H9 (cell line): ENCODE data around the gene SOHLH1. TPM values are rescaled to one million over a fixed set of nuclear protein-coding genes. Genes with fewer than 3 reads are reported as not detected.

ENCODE experiments used
- DNase-seq: peaks from one replicate; pipeline ENCODE4 v3.0.0-alpha.2; 2017
- H2AFZ ChIP-seq: one replicate; pipeline ENCODE4 v1.6.1; 2013; ENCODE audit warnings: mild to moderate bottlenecking, low read length, control low read depth, moderate library complexity
- H2AK5ac ChIP-seq: 2 replicates; pipeline ENCODE4 v1.6.1; 2013; ENCODE audit warnings: low read length, control low read depth, mixed read lengths; ENCODE audit not compliant: insufficient read length
- H2BK120ac ChIP-seq: one replicate; pipeline ENCODE4 v1.6.1; 2013; ENCODE audit warnings: low read depth, mild to moderate bottlenecking, low read length, control low read depth, inconsistent platforms; ENCODE audit not compliant: poor library complexity, severe bottlenecking
- H2BK12ac ChIP-seq: 2 replicates; pipeline ENCODE4 v1.6.1; 2013; ENCODE audit warnings: low read length, control low read depth, mixed read lengths, low read depth; ENCODE audit not compliant: insufficient read length
- H2BK15ac ChIP-seq: 2 replicates; pipeline ENCODE4 v1.6.1; 2013; ENCODE audit warnings: low read depth, low read length, control low read depth
- H2BK20ac ChIP-seq: one replicate; pipeline ENCODE4 v1.6.1; 2013; ENCODE audit warnings: low read depth, mild to moderate bottlenecking, low read length, control low read depth, inconsistent platforms; ENCODE audit not compliant: poor library complexity, severe bottlenecking
- H2BK5ac ChIP-seq: 2 replicates; pipeline ENCODE4 v1.6.1; 2013; ENCODE audit warnings: low read length, control low read depth, mixed read lengths; ENCODE audit not compliant: insufficient read length
- H3K14ac ChIP-seq: 2 replicates; pipeline ENCODE4 v1.6.1; 2013; ENCODE audit warnings: low read length, control low read depth; ENCODE audit not compliant: insufficient read depth
- H3K18ac ChIP-seq: 2 replicates; pipeline ENCODE4 v1.6.1; 2013; ENCODE audit warnings: low read depth, mild to moderate bottlenecking, mixed read lengths, low read length, control low read depth; ENCODE audit not compliant: insufficient read length
- H3K23ac ChIP-seq: 2 replicates; pipeline ENCODE4 v1.6.1; 2013; ENCODE audit warnings: low read length, control low read depth, mixed read lengths, low read depth; ENCODE audit not compliant: insufficient read length
- H3K23me2 ChIP-seq: 2 replicates; pipeline ENCODE4 v1.6.1; 2013; ENCODE audit warnings: low read depth, mild to moderate bottlenecking, mixed read lengths, low read length, control low read depth; ENCODE audit not compliant: insufficient read length, poor library complexity, severe bottlenecking
- H3K27ac ChIP-seq: 2 replicates; pipeline ENCODE4 v1.5.1; 2013; ENCODE audit warnings: low read length, control low read depth, mixed read lengths, low read depth; ENCODE audit not compliant: insufficient read length
- H3K27me3 ChIP-seq: 2 replicates; pipeline ENCODE4 v1.6.1; 2013; ENCODE audit warnings: low read length, control low read depth, inconsistent platforms; ENCODE audit not compliant: insufficient read depth
- H3K4ac ChIP-seq: 2 replicates; pipeline ENCODE4 v1.6.1; 2013; ENCODE audit warnings: low read depth, mild to moderate bottlenecking, control low read depth, inconsistent platforms, low read length, moderate library complexity
- H3K4me1 ChIP-seq: 2 replicates; pipeline ENCODE4 v1.6.1; 2013; ENCODE audit warnings: low read length, control low read depth, inconsistent platforms; ENCODE audit not compliant: insufficient read depth
- H3K4me2 ChIP-seq: 2 replicates; pipeline ENCODE4 v1.6.1; 2013; ENCODE audit warnings: low read length, control low read depth, mixed read lengths; ENCODE audit not compliant: insufficient read length, insufficient read depth
- H3K56ac ChIP-seq: 2 replicates; pipeline ENCODE4 v1.6.1; 2013; ENCODE audit warnings: low read depth, mild to moderate bottlenecking, mixed read lengths, low read length, control low read depth; ENCODE audit not compliant: insufficient read length
- H3K79me1 ChIP-seq: 2 replicates; pipeline ENCODE4 v1.6.1; 2013; ENCODE audit warnings: low read depth, mild to moderate bottlenecking, moderate library complexity, low read length, control low read depth, inconsistent platforms; ENCODE audit not compliant: insufficient read depth, poor library complexity, severe bottlenecking
- H3K79me2 ChIP-seq: 2 replicates; pipeline ENCODE4 v1.6.1; 2013; ENCODE audit warnings: low read length, control low read depth, inconsistent platforms; ENCODE audit not compliant: insufficient read depth
- H3K9ac ChIP-seq: 2 replicates; pipeline ENCODE4 v1.6.1; 2013; ENCODE audit warnings: low read length, control low read depth, mixed read lengths; ENCODE audit not compliant: insufficient read length; ENCODE audit errors: extremely low read depth
- H3K9me3 ChIP-seq: one replicate; pipeline ENCODE4 v1.6.1; 2013; ENCODE audit warnings: low read depth, low read length, inconsistent platforms; ENCODE audit not compliant: control insufficient read depth
- H3T11ph ChIP-seq: one replicate; pipeline ENCODE4 v1.6.1; 2013; ENCODE audit warnings: mild to moderate bottlenecking, low read length, control low read depth, inconsistent platforms
- H4K20me1 ChIP-seq: one replicate; pipeline ENCODE4 v1.6.1; 2013; ENCODE audit not compliant: control insufficient read depth, insufficient read length, insufficient read depth
- H4K5ac ChIP-seq: 2 replicates; pipeline ENCODE4 v1.6.1; 2013; ENCODE audit warnings: low read depth, mild to moderate bottlenecking, mixed read lengths, low read length, control low read depth; ENCODE audit not compliant: insufficient read length
- H4K8ac ChIP-seq: replicated peaks from 2 replicates; pipeline ENCODE4 v1.6.1; 2013; ENCODE audit warnings: low read length, control low read depth, mixed read lengths, low read depth; ENCODE audit not compliant: insufficient read length
- H4K91ac ChIP-seq: 2 replicates; pipeline ENCODE4 v1.6.1; 2013; ENCODE audit warnings: low read depth, mild to moderate bottlenecking, moderate library complexity, mixed read lengths, low read length, control low read depth; ENCODE audit not compliant: insufficient read length
- H3K27ac Mint-ChIP-seq, 3 experiments: 2 replicates in 2 of 3; 3 replicates in 1 of 3; pipeline ENCODE4 v1.8.0; 2020 to 2021; ENCODE audit warnings: mixed read lengths in 3 of 3, mild to moderate bottlenecking in 1 of 3, moderate library complexity in 1 of 3
- H3K27me3 Mint-ChIP-seq: 2 replicates; pipeline ENCODE4 v1.8.0; 2021; ENCODE audit warnings: low read depth, mild to moderate bottlenecking, moderate library complexity, mixed read lengths
- H3K36me3 Mint-ChIP-seq, 3 experiments: 2 replicates in 2 of 3; 3 replicates in 1 of 3; pipeline ENCODE4 v1.8.0; 2020 to 2021; ENCODE audit warnings: low read depth in 3 of 3, mixed read lengths in 3 of 3; ENCODE audit not compliant: insufficient read depth in 1 of 3
- H3K4me1 Mint-ChIP-seq, 2 experiments: 2 replicates each; pipeline ENCODE4 v1.8.0; 2020; ENCODE audit warnings: mixed read lengths in 2 of 2
- H3K4me3 Mint-ChIP-seq, 2 experiments: 2 replicates in 1 of 2; 3 replicates in 1 of 2; pipeline ENCODE4 v1.8.0; 2020 to 2021; ENCODE audit warnings: mild to moderate bottlenecking in 2 of 2, mixed read lengths in 2 of 2, moderate library complexity in 1 of 2
- H3K9me3 Mint-ChIP-seq, 2 experiments: 2 replicates in 1 of 2; 3 replicates in 1 of 2; pipeline ENCODE4 v1.8.0; 2020; ENCODE audit warnings: mild to moderate bottlenecking in 2 of 2, mixed read lengths in 2 of 2, moderate library complexity in 1 of 2
- WGBS: extraction: QIAGEN DNeasy Blood & Tissue Kit; methylation state at CpG from one replicate; pipeline ENCODE4 v1.1.7; 2013; ENCODE audit warnings: missing lambda C conversion rate, low lambda C conversion rate, mixed read lengths; ENCODE audit not compliant: insufficient read length; ENCODE audit errors: extremely low coverage; 5-methylcytosine and 5-hydroxymethylcytosine counted together
- total RNA-seq: library from RNA; stranded (reverse); gene quantifications from 2 replicates; pipeline ENCODE4 v1.2.1, GENCODE V29; 2021
- TF ChIP-seq, protein P1 (sequence below): fragments of 200-600 bp; sonication (generic); conservative IDR thresholded peaks from 3 replicates; pipeline ENCODE4 v1.8.0; 2021; ENCODE audit warnings: antibody characterized with exemption, mild to moderate bottlenecking

The SOHLH1 gene
- total RNA-seq, 1 experiment from 2014 or later = not detected

DNA sequence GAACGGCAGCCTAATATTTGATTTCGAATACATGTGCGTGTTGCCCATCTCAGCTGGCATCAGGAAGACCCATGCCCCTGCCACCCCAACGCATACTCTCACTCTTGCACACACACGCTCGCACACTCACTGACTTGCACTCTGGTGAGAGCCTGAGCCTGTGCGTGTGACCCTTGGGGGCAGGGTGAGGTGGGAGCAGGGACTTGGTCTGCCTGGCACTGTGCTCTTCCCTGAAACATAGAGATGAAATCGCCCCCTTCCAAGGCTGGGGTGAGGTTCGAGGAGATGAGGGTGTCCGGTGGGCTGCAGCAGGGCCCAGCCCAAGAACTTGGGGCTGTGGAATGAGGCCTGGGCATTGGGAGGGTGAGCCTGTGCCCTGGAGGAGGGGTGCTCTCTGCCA is 35.0 kb downstream of the SOHLH1 start:
- H3K9ac ChIP-seq = no peak overlapping the region
- peak; percentile 16 for DNase-seq
- Mint-ChIP-seq H3K27ac (no peak overlapping the region), H3K9me3 (peaks cover 11% of the 10 kb centered on the region in 2 experiments), H3K4me3 (no peak overlapping the region), H3K27me3 (peaks cover 2% of the 10 kb centered on the region), H3K4me1 (peaks cover 9 to 14% of the 10 kb centered on the region in 2 experiments), H3K36me3 (peaks cover 7 to 22% (median 8%) of the 10 kb centered on the region in 3 experiments)
- TF ChIP-seq, protein P1, sequence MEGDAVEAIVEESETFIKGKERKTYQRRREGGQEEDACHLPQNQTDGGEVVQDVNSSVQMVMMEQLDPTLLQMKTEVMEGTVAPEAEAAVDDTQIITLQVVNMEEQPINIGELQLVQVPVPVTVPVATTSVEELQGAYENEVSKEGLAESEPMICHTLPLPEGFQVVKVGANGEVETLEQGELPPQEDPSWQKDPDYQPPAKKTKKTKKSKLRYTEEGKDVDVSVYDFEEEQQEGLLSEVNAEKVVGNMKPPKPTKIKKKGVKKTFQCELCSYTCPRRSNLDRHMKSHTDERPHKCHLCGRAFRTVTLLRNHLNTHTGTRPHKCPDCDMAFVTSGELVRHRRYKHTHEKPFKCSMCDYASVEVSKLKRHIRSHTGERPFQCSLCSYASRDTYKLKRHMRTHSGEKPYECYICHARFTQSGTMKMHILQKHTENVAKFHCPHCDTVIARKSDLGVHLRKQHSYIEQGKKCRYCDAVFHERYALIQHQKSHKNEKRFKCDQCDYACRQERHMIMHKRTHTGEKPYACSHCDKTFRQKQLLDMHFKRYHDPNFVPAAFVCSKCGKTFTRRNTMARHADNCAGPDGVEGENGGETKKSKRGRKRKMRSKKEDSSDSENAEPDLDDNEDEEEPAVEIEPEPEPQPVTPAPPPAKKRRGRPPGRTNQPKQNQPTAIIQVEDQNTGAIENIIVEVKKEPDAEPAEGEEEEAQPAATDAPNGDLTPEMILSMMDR = no peak
- H3K4ac ChIP-seq = no peak overlapping the region
- no peak overlapping the region for H2AFZ ChIP-seq
- no CpG with 5 or more reads among the region's 10 CpGs for WGBS
- H3K27ac ChIP-seq = no peak overlapping the region
- H4K5ac ChIP-seq = no peak overlapping the region
- H3K18ac ChIP-seq = no peak overlapping the region
- H3T11ph ChIP-seq = no peak overlapping the region
- no peak overlapping the region for H2BK20ac ChIP-seq
- H2BK15ac ChIP-seq = no peak overlapping the region
- H3K23ac ChIP-seq = no peak overlapping the region
- no peak overlapping the region for H2BK12ac ChIP-seq
- H3K79me2 ChIP-seq = no peaks in the 10 kb centered on the region
- H3K56ac ChIP-seq = no peak overlapping the region
- H3K27me3 ChIP-seq = no peaks in the 10 kb centered on the region
- H2AK5ac ChIP-seq = no peak overlapping the region
- no peak overlapping the region for H3K4me2 ChIP-seq
- no peaks in the 10 kb centered on the region for H3K79me1 ChIP-seq
- H2BK120ac ChIP-seq = no peak overlapping the region
- no peak overlapping the region for H2BK5ac ChIP-seq
- no peaks in the 10 kb centered on the region for H3K4me1 ChIP-seq
- H4K20me1 ChIP-seq = peaks cover 2% of the 10 kb centered on the region
- no peak overlapping the region; the same call in 1 of the 2 replicates for H3K14ac ChIP-seq
- peaks cover 7% of the 10 kb centered on the region for H3K9me3 ChIP-seq
- H3K23me2 ChIP-seq = no peaks in the 10 kb centered on the region
- no peak overlapping the region for H4K8ac ChIP-seq
- no peak overlapping the region for H4K91ac ChIP-seq
